AG10803 (cell line): ENCODE data around the gene TPST1.
A peak's percentile ranks its signal among the peaks of the same experiment; 100 is the strongest.

Experiments
- DNase-seq: peaks from one replicate; pipeline ENCODE4 v3.0.0; 2010; ENCODE audit warnings: low read depth
- H3K4me3 ChIP-seq: 2 replicates; pipeline ENCODE4 v1.5.1; 2011; ENCODE audit warnings: mild to moderate bottlenecking, low read length, control low read depth
- TF ChIP-seq, protein P1 (sequence below): conservative IDR thresholded peaks from 2 replicates; pipeline ENCODE4 v1.5.1; 2011; ENCODE audit warnings: mild to moderate bottlenecking, low read length, control low read depth, inconsistent platforms

The TPST1 gene

DNA sequence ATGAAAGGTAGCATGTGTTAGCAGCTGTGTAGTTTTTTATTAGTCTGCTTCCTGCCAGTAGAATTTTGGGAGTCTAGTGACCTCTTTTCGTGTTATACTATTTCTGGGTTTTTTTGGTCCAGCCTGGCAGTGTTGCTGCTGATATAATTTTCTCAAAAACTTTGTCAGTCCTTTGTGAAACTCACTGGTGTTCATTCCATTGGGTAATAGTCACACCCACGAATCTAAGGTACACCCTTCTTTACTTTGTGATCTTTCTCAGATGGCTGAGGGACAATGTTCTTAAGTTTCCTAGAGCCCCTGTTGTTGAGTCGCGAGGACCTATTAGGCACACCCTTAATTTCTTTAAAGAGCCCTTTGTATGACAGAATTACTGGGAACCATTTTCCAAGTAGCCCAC, 52.3 kb downstream of the TPST1 start:
- no peak for DNase-seq
- H3K4me3 ChIP-seq = no peak overlapping the region
- TF ChIP-seq, protein P1, sequence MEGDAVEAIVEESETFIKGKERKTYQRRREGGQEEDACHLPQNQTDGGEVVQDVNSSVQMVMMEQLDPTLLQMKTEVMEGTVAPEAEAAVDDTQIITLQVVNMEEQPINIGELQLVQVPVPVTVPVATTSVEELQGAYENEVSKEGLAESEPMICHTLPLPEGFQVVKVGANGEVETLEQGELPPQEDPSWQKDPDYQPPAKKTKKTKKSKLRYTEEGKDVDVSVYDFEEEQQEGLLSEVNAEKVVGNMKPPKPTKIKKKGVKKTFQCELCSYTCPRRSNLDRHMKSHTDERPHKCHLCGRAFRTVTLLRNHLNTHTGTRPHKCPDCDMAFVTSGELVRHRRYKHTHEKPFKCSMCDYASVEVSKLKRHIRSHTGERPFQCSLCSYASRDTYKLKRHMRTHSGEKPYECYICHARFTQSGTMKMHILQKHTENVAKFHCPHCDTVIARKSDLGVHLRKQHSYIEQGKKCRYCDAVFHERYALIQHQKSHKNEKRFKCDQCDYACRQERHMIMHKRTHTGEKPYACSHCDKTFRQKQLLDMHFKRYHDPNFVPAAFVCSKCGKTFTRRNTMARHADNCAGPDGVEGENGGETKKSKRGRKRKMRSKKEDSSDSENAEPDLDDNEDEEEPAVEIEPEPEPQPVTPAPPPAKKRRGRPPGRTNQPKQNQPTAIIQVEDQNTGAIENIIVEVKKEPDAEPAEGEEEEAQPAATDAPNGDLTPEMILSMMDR = no peak

DNA sequence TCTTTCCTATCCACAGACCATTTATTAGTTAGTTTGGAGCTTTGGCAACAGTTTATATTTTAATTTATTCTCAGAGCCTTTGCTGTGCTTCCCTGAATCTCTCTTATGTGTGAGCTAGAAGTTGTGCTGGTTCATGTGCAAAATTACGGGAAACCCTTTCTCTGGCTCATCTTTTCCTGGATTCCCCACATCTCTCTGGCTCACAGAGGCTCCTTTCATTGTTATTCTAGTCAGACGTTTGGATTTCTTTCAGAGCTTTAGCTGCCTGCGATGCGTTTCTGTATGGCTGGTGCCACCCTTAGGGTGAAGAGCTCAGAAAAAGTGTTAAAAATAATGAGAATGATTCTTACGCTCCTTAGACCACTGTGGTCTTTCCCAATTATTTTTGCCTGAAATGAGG, 53.3 kb downstream of the TPST1 start:
- H3K4me3 ChIP-seq = no peak overlapping the region
- TF ChIP-seq, protein P1 = no peak
- DNase-seq = peak; percentile 26

DNA sequence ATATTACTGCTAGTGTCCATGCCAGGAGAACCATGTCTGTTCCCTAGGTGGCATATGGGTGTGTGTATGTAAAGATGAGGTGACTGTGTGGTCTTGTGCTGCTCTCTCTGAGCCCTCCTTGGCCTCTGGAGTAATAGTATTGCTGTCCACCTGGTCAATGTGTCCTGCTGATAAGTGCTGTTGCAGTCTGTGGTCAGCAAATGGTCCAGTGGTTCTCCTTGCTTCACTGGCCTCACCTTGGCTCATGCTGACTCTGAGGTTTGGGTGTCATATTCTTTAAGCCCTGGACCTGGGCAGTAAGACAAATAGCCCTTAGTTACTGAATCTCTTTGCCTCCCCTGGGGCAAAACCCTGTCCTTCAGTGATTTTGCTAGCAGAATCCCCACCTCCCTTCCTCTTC, 56.8 kb downstream of the TPST1 start:
- TF ChIP-seq, protein P1 = no peak
- DNase-seq = no peak
- no peak overlapping the region for H3K4me3 ChIP-seq

DNA sequence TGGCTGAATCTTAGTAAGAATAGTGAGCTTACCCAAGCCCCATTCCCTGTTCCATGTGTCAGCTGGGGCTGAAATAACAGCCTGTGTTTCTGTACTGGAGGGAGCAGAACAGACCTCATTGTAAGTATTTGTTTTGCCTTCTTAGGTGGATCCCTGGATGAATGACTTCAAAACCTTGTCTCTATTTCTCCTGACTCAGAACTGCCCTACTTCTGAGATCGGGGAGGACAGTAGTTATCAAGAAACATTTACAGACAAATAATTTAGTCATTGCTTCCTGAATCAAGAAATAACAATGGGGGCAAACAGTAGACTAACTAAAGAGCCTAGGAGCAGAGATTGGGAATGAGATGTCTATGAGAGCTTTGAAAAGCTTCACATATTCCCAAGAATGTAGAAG, 58.8 kb downstream of the TPST1 start:
- H3K4me3 ChIP-seq = no peak overlapping the region
- TF ChIP-seq, protein P1 = no peak
- no peak for DNase-seq

DNA sequence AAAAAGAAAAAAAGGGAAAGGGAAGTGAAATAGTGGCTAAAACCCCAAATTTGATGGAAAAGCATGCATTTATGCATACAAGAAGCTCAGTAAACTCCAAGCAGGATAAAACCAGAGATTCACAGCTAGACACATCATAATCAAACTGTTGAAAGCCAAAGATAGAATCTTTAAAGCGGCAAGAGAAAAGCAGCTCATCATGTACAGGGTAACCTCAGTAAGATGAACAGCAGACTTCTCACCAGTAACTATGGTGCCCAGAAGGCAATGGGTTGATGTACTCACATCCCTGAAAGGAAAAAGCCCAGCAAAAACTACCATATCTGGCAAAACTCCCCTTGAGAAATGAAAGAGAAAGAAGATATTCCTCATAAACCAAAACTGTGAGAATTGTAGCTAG, 60.4 kb downstream of the TPST1 start:
- TF ChIP-seq, protein P1 = no peak
- DNase-seq = peak; percentile 35
- H3K4me3 ChIP-seq = no peak overlapping the region

DNA sequence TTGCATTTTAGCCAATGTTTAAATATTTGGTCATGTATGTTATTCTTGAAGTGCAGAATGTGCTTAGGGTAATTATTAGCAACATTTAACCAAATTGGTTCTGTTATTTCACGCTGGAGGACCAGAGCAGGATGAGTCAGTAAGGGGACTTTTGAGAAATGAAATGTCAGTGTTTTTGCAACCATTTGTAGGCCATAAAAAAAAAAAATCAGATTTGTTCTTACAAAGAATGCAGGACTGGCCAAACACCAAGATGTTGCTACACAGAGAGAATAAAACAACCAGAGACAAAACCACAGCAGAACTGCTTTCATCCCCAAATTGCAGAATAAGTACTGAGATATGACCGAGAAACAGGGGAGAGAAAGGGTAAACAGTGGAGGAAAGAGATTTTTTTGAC, 62.1 kb downstream of the TPST1 start:
- DNase-seq = peak; percentile 97
- TF ChIP-seq, protein P1 = no peak
- H3K4me3 ChIP-seq = no peak overlapping the region

DNA sequence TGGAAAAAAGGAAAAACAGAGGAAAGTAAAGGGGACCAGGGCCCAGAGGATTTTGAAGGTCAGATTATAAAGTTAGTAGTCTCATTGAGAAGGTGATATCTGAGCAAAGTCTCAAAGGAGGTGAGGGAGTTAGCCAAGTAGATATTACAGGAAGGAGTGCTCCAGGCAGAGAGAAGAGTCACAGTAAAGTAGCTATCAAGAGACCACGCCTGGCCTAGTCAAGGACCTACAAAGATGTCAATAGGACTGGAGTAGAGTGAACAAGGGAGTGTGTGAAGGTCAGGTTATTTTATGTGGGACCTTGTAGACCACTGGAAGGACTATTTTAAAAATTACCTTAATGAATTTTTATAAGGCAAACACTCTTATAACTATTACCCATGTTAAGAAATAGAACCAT, 64.8 kb downstream of the TPST1 start:
- TF ChIP-seq, protein P1 = no peak
- H3K4me3 ChIP-seq = no peak overlapping the region
- no peak for DNase-seq
